Activated gamma-delta T cell treated with anti-CD3 and anti-CD28 coated beads, Interleukin-2, amount 50 U/mL, for 16 hours (primary cell): Measurements from ENCODE around the gene AEBP2.
"Not testable (repeated sequence)": the region's sequence is repeated elsewhere in the genome, so short reads cannot be mapped to it uniquely, and the experiment has no call there.

ENCODE experiments used
- DNase-seq: peaks from one replicate; pipeline ENCODE4 v3.0.0-alpha.2; 2020; ENCODE audit warnings: low read depth

The AEBP2 gene

DNA sequence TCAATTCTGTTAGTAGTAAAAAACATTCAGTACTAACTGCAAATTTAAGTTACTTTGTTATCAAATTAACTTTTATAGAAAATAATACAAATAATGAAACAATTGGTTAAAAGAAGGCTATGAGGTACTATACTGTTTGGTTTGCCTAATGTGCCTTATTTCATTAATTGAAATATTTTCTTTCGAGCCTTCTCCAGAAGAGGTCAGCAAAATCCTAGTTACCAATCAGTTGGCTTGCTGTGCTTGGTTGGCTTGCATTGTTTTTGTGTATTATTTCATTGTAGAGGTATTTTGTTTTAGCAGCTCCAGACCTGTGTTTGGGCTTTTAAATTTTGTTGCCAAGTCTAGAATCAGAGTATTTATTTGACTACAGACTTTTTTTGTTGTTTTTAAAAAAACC is 68.5 kb downstream of the AEBP2 start:
- DNase-seq = no peak

DNA sequence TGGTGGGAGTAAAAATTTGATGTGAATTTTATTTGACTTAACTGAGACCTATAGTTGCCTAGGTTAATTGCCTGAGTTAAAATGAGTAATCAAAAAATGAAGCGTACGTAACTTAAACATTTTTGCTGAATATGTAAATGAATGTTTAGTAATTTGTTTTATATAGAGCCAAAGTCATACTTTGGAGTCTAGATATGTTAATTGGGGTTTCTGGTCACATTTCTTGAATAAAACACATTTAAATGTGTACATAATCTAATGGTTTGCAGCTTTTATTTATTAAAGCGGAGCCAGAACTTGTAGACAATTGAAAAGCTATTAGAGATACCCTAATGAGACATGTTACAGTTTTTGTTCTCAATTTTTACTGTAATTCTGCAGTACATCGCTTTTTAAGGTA is 71.2 kb downstream of the AEBP2 start:
- DNase-seq = no peak

DNA sequence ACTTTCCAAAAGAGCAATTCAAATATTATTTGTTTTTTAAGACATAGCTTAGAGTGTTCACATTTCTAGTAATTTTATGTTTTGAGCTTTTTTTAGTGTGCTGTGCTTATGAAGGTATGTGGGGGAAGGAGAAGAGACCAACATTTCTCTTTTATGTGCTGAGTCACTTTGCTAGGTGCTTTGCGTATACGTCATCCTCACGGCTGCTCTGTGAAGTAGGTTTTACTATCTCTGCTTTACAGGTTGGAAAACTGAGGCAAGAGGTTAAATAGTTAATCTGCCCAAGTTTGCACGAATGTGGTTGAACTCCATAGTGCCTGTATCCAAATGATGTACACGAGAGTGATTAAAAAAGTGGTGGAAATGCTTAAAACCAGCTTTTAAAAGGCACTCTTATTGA is 75.9 kb downstream of the AEBP2 start:
- no peak for DNase-seq

DNA sequence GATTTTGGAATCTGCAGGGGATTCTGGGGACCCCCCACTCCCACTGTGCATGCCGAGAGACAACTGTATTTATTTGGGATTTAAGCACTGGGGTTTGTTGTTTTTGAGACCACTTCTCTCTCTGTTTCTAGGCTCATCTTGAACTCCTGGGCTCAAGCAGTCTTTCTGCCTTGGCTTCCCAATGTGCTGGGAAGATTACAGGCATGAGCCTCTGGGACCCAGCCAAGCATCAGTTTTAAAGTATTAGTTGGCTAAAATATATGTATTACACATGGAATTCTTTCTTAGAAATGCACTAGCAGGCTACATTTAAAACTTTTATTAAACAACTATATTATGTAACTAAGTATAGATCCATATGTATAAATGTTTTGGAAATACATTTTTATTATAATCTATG is 78.3 kb downstream of the AEBP2 start:
- DNase-seq = no peak

DNA sequence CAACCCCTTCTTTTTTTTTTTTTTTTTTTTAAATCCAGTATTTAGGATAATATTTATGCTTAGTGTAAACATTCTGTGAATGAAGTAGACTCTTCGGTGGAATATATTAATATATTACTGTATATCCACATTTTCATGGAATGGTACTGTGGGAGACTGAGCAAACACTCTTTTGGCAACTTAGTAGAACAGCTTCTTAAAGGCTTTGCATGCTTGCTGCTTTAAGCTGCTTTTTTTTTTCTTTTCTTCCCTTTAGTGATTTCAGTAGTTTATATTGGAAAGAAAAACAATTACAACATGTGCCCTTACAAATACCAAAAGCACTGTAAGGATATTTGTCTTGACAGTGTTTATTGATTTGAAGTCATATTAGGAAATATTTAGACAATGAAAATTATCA is 78.9 kb downstream of the AEBP2 start:
- no peak for DNase-seq

DNA sequence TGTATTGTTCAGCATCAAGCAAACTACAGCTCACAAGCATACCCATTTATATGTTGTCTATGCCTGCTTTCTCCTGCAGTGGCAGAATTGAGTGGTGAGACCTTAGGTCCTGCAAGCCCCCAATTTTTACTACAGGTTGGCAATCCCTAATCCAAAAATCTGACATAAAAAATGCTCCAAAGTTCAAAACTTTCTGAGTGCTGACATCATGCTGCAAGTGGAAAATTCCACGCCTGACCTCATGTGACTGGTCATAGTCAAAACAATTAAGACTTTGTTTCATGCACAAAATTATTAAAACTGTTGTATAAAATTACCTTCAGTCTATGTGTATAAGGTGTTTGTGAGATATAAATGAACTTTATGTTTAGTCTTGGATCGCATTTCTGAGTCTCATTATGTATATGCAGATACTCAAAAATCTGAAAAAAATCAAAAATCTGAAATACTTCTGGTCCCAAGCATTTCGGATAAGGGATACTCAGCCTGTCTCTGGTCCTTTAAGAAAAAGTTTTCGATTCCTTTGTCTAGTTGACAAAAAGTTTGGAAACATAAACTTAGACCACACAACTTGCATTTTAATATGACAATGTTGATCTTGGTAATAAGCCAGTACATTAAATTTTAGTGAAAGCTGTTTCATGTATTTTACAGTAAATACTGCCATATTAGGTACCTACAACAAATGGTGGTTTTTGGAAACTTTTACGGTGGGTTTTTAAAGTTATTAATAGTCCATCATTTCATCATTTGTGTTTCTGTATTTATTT is 81.5 kb downstream of the AEBP2 start:
- DNase-seq = no peak

DNA sequence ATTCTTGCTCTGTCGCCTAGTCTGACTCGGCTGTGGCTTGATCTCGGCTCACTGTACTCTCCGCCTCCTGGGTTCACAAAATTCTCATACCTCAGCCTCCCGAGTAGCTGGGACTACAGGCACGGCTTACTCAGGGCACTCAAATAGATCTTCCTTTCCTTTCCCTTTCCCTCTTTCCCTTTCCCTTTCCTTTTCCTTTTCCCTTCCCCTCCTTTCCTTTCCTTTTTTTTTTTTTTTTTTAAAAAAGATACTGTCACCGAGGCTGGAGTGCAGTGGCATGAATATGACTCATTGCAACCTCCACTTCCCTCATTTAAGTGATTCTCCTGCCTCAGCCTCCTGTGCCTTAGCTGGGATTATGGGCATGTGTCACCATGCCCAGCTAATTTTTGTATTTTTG is 86.0 kb downstream of the AEBP2 start:
- no peak for DNase-seq

DNA sequence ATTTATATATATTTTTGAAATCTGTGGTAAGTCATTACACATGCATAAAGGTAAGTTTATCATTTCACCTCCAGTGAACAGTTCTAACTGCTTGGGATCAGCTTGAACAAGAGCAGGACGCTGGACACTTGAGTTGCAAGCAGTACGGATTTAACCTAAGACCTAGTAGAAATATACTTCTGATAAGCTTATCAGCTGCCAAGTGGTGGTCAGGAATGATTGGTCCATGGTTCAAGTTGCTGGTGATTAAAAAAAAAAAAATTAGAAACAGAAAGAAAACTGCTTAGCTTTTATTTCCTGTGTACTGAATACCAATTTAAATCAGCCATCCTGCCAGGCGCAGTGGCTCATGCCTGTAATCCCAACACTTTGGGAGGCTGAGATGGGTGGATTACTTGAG is 88.6 kb downstream of the AEBP2 start:
- DNase-seq = no peak

DNA sequence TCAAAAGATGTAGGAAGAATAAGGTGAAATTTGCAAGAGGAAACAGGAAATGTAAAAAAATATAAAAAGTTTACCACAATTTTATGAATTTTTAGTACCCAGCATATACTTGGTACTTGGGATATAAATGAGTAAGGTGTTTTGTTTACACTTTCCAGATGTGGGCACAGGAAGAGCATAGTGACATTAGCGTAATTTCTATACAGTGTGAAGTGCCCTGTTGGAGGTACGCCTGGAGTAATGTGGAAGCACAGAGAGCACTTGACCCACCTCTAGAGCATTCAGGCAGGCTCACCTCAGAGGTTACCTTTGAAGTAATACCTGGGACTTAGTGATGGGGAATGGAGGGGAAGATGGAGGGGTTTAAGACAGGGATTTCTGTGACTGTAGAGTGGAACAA is 89.5 kb downstream of the AEBP2 start:
- no peak for DNase-seq

DNA sequence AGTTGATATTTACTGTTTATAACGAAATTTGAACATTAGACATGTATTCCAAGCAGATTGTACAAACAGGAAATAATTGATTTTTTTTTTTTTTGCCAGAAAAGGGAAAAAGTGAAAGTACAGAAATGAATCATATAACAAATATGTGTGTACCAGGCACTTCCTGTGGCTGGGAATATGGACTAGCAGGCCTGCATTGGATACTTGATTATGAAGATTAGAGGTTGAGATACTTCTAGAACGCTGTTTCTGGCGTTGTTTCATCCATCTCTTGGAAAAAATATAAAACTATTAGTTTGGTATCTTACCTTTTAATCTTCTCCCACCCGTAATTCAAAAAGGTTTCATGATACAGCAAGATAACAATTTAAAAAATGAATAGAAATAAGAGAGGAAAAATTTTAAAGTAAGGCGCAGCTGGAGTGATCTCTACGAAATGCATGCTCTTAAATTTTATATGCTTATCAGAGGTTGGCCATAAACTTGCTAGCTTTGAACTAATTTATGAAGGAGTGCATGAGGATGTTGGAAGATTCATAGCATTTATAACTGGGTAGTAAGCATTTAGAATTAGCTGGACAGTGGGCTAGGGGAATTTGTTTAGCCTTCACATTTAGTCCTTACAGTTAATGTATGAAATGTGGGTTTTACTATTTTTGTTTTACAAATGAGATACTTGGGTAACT is 90.8 kb downstream of the AEBP2 start:
- DNase-seq = no peak

DNA sequence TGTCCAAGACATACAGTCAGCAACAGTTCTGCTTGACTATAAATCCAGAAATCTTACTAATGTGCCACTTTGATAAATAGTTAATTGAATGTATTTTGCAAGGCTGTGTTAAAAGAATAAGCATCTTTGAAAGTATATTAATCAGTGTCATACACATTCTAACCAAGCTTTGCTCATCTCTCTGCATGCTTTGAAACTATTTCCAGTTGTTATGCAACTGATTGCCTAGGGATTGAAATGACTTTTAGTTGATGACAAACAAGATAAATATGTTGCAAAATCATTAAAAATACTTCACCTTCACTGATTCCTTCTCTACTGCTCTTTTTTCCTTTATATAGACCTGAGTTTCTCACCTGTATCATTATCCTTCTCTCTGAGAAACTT is 91.3 kb downstream of the AEBP2 start:
- DNase-seq = no peak

DNA sequence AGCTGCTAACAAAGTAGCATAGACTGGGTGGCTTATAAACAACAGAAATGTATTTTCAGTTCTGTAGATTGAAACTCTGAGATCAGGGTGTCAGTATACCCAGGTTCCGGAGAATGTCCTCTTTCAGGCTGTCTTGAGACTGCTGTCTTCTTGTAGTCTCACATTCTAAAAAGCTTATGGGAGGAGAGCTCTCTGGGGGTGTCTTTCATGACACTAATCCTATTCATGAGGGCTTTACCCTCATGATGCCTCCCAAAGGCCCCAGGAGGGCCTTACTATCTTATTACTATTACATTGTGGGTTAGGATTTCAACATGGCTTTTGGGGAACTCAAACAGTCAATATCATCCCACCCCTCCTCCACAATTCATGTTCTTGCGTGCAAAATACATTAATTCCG is 94.3 kb downstream of the AEBP2 start:
- DNase-seq = no peak

DNA sequence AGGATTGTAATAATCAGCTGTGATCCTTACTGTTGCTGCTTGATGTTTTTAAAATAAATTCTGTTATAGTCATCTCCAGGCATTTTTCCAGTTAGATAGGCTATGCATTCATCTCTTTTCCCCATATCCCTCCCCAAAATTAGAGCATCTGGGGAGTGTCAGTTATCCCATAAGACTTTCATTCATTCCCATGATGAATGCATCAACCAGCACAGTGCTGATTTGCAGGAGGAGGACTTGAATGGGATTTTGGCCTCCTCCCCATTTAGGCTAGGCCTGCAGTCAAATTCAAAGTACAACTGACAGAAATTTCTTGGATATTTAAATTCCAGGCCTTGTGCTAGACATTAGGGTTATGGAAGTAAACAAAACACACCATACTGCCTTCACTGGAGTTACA is 99.8 kb downstream of the AEBP2 start:
- DNase-seq = no peak

DNA sequence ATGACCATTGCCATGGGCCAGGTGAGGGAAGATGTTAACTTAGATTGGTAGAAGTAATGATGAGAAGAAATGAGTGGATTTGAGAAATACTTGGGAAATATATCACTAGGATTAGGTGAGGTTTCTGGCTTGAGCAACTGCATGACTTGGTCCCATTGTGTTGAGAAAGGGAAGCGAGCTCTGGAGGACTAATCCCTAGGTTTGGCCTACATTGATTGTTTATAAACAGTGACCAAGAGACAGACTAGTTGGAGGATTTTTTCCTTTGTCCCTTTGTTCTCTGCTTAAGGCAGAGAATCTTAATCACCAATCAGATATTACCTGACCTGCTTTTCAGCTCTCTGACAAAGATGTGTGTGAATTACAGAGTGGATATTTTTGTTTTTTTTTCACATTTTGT is 100.5 kb downstream of the AEBP2 start:
- no peak for DNase-seq

DNA sequence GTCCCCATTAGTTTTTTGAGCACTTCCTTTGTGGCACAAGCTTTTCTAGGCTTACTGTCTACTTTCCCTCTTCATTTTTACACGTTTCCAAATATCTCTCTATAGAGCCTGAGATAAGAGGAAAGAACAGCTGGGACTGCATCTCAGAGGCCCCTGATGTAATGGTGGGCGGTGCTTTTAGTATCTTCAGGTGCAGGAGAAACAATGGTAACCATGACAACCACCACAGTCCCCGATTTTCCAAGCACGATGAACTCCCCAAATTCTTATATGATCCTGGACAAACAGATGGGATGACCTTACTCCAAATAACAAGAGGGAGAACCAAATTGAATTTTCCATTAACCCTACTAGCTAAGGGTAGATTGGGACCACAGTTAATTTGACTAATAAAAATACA is 103.3 kb downstream of the AEBP2 start:
- no peak for DNase-seq

DNA sequence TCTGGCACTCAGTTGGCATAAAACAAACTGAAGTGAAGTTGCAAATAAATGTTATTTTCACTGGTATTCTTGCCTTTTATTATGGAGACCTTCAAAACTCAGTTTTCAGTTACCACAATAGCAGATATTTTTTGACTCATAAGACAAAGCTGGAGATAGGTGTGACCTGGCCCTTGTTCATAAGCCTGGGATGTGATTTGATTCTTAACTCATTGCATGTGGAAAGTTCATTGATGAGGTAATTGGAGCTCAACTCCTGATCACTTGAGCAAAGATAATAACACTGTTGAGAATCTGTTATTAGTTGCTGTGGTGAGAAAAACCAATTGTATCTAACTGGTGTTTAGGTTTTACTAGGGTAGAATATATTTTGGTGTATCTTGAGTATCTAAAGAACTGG is 105.1 kb downstream of the AEBP2 start:
- DNase-seq = no peak

DNA sequence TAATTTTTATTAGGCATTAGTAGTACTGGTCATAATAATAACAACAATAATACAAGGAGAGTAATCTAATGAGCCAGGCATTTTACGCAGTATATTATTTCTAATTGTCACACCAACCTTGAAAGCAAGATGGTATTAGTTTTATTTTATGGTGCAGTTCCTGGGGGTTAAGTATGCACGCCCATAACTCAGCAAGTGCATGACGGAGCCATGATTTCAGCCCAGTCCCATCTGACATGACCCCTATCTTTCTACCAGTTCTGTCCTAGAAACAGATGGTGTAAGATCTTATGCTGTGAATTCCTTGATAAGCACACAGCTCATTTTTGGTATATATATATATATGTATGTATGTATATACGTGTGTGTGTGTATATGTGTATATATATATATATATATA is 106.0 kb downstream of the AEBP2 start:
- no peak for DNase-seq

DNA sequence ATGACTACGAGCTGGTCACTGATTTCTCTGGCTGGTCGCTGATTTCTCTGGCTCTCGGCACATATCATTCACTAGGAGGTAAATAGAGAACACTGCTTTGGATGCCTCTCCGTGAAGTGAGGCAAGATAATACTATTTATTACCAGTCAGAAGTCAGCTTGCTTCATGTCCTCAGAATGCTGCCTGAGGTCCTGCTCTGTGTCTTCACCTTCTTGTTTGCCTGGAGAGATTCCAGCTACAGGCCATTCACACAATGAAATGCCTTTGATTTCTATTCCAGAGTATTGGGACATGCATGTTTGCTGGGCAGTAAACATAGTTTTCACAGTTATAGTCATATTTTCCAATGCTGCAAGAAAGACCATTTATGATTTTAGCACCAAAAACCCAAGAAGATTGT is 106.7 kb downstream of the AEBP2 start:
- no peak for DNase-seq

DNA sequence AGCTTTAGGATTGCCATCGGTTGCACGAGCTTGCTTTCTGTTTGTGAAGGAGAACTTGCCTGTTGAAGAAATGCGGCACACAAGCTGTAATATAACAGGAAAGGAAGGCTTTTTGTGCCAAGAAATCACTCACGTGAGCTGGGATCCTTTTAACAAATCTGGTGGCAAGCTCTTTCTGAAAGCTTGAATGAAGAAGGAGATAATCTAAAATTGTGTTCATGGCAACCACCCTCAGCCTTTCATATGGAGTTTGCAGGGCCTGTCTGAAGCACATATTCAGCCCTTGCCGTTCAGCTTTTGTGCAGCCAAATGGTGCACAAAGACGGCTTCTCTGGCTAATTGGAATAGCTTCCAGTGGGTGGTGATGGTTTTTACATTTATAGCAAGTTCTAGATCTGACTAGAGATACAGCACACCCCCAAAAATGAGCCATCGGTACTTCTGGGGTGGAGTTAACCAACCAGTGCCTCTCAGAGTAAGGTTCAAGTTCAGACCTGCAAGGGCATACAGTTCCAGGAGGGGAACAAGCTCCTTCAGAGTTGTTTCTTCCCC is 107.4 kb downstream of the AEBP2 start:
- DNase-seq = no peak

DNA sequence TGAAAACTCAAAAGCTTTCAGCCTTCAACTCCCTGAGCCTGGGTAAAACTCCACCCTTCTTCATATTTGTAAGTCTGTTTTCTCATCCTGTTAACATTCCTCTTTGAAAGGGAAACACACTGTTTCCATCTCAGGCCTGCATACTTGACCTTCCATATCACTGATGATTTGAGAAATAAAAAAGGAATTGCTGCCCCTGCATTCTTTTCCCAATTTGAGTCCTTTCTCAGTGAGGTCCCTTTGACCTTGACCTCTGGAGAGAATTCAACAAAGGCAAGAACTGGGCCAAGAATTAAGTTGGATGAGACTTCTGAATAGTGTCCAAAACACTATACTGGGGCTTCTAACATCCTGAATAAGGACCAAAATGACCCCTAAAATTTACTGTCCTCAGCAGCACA is 108.0 kb downstream of the AEBP2 start:
- DNase-seq = no peak

DNA sequence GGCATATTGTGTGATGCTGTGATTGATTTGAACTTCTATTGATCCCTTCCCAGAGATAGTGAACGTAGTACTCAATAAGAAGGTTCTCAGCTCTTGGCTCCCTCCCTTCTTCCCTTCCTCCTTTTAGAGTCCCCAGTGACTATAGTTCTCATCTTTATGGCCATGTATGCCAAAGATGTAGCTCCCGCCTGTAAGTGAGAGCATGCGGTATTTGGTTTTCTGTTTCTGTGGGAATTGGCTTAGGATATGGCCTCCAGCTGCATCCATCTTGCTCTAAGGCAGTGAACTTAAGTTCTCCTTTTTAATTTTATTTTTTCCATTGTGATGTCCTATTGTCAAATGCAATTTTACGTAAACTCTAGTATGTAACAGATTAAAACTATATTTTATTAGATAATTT is 109.5 kb downstream of the AEBP2 start:
- no peak for DNase-seq

DNA sequence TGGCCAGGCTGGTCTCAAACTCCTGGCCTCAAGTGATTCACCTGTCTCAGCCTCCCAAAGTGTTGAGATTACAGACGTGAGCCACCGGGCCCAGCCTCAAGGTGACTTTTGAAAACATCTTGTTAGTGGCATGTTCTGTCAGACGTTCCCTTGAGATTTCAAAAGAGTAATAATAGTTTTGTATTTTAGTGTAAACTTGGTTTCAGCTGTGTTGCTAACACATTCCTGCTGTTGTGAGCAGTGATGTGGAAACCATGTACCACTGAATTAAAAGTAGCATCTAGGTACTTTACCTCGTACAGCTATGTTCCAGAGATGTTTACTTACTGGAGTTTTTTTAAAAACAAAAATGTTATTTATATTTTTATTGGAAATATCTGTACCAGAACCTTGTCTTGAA is 111.3 kb downstream of the AEBP2 start:
- DNase-seq = no peak

DNA sequence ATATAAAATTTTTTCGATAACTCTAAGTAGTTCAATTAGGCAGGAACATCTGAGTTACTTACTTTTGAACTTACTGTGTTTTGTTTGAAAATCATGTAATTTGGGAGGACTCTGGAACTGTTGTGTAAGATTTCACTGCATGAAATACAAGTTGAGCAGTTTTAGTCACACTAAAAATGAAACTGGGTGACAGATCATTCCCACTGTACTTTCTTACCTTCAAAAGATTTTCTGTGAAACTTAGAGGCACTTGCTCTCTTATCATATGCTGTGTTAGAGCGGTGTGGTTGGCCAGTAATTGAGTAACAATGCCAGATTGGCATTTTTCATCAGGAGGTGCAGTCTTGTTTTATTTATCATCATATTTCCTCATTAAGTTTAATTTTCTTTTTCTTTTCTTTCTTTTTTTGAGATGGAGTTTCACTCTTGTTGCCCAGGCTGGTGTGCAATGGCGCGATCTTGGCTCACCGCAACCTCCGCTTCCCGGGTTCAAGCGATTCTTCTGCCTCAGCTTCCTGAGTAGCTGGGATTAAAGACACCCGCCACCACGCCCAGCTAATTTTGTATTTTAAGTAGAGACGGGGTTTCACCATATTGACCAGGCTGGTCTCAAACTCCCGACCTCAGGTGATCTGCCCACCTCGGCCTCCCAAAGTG is 113.3 kb downstream of the AEBP2 start:
- not testable (repeated sequence) for DNase-seq
